GM18907 (cell line): ENCODE data around the gene TOMM7.
A peak's percentile ranks its signal among the peaks of the same experiment; 100 is the strongest.
"Not testable (repeated sequence)": the region's sequence is repeated elsewhere in the genome, so short reads cannot be mapped to it uniquely, and the experiment has no call there.

Experiments used
- ATAC-seq: cut with Tn5 transposase; IDR thresholded peaks from one replicate; pipeline ENCODE4 v1.9.1; 2021; ENCODE audit warnings: mild to moderate bottlenecking, moderate library complexity; ENCODE audit not compliant: unreplicated experiment

Gene TOMM7

DNA sequence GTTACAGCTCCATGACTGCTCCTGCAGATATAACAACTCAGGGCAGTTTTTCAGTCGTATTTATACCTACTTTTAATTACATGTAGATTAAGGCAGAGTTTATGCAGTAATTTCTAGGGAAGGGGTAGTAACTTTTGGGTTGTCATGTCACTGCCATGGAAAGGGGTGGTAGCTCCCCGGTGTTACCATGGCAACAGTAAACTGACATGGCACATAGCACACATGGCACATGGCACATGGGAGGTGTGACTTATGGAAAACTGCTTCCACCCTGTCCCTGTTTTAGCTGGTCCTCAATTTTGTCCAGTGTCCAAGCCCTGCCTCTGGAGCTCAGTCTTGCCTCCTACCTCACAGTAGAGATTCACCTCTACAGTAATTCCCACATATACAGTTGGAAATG, 3.9 kb upstream of the TOMM7 start:
- ATAC-seq: no peak

DNA sequence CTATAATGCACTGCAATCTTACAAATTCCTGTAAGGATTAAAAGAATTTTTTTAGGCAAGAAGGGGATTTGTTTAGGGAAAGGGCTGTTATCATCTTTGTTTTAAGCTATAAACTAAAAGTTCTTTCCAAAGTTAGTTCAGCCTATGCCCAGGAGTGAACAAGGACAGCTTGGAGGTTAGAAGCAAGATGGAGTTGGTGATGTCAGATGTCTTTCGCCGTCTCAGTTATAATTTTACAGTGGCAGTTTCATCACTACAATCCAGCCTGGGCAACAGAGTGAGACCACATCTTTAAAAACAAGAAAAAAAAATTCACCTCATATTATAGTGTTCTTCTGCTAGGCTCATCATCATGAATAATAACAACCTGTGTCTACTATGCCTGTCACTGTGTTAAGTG, 2.1 kb upstream of the TOMM7 start:
- no peak for ATAC-seq

DNA sequence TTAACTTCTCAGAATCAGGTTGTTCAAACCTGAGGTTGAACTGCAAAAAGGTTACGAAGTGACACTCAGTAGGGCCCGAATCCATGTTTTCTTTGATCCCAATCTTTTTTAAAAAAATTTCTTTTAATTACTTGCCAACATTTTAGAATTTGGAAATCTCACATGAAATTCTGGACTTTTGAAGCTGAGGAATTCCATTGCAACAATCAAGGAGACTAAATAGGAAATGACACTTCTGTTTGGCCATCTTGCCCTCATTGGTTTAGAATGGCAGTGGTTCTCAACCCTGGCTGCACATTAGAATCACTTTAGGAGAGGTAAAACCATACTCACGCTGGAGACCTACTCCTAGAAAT, 471 bp upstream of the TOMM7 start:
- ATAC-seq: no peak

DNA sequence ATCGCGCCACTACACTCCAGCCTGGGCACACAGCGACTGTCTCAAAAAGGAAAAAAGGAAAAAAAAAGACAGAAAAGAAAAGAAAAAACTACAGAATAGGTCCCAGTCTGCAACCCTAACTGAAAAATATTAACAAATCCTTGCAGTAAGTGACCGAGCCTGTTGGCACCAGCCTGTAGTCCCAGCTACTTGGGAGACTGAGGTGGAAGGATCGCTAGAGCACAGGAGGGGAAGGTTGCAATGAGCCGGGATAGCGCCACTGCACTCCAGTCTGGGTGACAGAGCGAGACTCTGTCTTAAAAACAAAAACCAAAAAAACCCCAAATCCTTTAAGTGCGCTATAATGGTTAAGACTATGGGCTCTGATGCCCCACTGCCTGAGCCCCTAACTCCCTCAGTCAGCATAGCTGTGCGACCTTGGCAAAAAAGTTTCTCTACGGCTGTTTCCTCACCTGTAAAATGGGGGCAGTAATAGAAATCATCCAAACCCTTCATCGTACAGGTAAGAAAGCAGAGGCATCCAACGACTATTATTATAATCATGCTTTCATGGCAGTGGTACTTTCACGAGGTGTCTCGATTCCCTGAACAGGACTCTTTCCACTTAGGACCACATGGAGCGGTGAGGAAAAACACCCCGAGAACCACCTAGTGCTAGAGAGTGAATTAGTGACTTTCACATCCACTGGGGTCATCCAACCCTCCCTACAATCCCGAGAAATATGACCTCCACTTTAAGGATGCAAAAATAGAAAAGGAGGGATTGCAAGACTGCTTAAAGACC, 755 bp downstream of the TOMM7 start:
- ATAC-seq: peak; percentile 14

DNA sequence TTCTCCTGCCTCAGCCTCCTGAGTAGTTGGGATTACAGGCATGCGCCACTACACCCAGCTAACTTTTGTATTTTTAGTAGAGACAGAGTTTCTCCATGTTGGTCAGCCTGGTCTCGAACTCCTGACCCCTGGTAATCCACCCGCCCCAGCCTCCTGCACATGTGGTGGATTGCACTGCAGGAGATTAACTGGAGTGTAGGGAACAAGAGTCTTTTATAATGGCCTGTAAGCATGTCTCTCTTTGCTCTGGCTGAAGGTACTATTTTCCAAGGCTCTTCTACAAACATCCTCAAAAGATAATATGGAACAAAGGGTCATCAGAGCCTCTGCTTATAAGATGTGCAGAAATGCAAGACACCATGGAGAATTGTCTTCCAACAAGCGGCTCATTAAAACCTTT, 3.2 kb downstream of the TOMM7 start:
- ATAC-seq: no peak

DNA sequence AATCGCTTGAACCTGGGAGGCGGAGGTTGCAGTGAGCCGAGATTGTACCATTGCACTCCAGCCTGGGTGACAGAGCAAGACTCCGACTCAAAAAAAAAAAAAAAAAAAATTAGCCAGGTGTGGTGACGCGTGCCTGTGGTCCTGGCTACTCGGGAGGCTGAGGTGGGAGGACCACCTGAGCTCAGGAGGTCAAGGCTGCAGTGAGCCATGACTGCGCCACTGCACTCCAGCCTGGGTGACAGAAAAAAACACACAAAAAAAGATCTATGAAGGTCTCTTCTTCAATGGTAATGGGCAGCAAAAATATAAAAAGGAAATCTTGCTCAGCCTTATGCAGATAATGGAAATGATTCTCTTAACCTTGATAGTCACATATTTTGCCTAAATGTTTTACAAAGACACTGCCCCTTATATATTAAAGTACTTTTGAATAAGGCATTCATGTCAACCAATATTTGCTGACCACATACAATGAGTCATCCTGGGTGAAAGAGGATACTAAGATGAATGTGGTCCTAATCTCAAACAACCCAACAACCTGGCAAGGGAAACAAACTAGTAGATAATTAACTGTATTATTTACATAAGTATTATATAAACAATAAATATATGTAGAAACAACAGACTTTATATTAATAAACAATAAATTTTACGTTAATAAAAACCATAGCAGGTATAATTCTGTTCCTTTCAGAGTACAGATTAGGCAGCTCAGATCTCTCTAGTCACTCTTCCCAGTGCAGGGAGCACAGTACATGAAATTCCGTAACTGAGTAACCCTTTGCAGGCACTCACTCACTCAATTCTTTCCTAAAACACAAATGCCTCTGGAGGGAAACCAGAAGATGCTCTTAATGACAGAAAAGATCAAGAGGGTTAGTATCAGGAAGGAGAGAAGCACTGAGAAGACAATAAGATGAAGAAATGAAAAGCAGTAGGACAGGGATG, 8.1 kb downstream of the TOMM7 start:
- peak; percentile 54 for ATAC-seq

DNA sequence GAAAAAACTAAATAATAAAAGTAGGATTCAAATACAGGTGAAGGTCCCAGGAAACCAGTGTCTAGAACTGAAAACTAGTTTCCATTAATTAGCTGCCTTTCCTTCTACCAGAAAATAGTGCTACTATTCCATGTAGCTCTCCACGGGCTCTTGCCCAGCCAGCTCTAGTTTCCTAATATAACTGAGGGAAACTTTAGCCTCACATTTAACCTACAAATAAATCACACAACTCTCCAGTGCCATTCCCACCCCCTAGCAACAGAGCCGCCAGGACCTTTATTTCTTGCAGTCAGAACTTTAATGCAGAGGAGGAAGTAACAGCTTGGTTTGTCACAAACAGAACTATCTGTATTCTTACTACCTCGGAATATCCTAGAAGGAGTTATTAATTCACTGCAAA, 10.3 kb downstream of the TOMM7 start:
- no peak for ATAC-seq

DNA sequence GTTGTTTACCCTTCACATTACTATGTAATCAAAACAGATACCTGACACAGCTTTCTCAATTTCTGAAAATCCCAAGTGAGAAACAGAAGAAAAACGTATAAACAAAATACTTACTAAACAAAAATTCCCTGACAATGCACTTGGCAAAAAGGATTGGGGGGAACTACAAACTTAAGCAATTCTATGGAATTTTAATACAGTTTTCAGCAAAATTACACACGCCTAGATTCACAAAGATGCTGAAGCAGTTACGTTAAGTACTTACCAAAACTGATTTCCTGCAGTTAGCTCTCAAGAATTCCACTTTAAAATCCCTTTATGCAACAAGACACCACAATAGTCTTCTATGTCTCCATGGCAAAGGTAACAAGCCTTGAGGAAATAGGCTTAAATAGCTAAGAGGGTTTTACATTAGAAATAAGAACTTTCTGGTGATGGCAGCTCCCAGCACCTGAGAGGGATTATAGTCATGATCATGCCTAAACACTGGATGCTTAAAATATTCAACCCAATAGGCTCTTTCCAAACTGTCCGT, 10.8 kb downstream of the TOMM7 start:
- no peak for ATAC-seq

DNA sequence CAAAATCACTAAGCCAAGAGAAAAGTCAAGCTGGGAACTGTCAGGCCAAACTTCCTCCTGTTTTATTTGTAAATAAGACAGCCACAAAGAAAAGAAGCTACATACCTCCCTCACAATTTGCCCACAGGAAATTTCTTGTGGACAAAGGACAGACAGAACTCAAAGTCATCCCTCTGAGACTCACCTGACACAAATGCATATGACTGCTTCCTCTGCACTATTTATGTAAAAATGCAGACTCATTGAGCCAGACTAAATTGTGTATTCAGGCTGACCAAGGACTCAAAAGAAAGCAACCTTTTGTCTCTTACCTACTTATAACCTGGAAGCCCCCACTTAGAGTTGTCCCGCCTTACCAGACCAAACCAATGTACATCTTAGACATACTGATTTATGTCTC, 11.8 kb downstream of the TOMM7 start:
- no peak for ATAC-seq

DNA sequence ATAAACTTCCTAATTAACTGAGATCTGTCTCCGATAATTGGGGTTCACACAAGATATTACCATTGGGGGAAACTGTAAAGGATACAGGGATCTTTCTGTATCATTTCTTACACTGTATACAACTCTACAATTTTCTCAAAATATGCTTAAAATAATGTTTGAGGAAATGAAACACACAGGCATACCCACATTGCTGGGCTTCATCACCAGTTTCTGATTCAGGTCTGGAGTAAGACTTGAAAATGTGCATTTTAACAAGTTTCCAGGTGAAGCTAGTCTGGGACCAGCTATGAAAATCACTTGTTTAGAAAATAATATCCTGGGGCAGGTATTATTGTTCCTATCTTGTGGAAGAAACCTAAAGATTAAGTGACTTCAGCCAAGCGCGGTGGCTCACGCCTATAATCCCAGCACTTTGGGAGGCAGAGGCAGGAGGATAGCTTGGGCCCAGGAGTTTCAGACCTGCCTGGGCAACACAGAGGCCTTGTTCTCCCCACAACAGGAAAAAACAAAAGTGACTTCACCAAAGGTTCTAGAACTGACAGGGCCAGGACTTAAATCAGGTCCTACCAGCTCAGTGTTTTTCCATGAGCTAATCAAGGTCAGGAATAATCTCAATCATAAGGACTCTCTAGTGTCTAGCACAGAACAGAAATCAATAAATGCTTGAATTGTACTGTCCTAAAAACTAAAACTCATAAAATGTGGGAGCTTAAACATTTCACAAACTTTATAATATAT, 12.6 kb downstream of the TOMM7 start:
- no peak for ATAC-seq

DNA sequence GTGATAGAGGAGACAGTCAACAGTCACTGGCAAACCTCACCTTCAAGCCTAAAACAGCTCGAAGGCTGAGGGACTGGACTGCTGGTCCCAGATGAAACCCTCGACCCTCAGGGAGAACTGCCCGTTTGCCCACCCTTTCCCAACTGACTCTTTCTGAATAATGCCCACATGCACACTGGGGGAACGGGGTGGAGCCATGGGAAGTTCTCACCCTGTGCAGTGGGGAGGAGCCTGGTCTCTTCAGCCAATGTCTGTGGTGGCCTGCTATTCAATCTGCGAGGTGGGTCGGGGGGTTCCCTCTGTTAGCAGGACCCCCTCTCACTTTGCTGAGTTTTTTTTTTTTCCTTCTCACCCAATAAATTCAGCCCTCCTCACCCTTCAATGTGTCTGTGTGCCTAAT, 14.5 kb downstream of the TOMM7 start:
- ATAC-seq: no peak

DNA sequence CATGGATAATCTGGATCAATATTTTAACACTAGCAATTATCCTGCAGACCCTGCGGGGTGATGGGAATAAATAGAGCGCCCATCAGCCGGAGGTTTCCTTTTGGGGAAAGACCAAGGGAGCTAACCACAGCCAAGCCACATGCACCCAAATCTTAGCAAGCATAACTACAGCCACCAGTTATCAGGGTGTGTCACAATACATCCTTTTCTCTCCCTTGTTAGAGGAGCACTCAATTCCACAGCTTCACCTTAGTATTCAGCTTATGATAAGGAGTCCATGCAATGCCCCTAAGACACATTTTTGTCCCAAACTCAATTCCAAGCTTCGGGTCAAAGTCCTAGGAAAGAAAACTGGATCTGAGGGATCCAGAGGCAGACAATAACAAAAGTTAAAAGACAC, 15.9 kb downstream of the TOMM7 start:
- no peak for ATAC-seq

DNA sequence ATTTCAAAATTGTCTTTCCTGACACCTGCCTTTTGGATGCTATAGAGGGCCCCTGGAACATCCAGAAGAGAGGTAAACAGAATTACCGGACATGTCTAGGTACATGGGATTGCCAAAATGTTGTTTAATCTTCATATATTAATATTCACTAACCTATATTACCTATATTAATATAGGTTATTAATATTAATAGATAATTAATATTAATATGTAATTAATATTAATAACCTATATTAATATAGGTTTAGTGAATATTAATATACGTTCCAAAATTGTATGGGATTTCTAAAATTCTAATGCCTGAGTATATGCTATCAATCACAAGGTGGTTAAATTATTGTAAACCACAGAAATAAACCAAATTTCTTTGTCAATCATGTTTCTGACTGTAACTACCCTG, 17.4 kb downstream of the TOMM7 start:
- no peak for ATAC-seq

DNA sequence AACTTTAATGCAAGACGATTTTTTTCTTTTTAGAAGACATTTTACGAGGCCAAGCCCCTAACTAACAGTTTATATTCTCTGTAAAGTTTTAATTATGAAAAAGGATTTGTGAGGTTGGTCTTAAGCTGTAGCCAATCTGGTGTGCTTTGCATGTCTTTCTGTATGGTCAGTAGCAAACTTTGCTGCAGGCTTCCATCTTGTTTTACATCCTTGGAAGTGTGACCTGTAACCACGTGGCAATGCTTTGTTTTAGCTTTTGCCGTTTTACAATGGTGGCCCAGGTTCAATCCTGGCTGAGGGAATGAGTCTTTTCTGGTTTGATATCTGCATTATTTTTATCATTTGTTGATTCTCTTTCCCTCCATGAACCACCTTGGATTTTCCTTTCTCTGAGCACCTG, 19.8 kb downstream of the TOMM7 start:
- ATAC-seq: not testable (repeated sequence)

DNA sequence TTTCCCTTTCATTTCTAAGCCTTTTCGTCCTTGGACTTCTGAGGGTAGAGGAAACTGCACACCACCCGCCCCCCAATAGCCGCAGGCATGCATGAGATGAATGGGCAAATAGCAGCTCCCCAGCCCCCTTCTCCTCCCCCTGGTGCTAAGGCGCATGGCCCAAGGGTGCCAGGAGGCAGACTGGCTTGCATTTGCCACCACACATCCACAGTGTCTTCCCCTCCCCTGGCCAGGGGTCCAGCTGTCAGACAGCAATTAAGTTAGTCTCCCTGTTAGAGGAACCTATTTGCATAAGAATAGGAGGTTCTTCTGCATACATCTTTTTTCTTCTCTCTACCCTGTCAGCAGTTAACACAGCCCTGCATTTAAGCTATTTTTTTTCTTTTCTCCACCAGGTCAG, 20.2 kb downstream of the TOMM7 start:
- no peak for ATAC-seq

DNA sequence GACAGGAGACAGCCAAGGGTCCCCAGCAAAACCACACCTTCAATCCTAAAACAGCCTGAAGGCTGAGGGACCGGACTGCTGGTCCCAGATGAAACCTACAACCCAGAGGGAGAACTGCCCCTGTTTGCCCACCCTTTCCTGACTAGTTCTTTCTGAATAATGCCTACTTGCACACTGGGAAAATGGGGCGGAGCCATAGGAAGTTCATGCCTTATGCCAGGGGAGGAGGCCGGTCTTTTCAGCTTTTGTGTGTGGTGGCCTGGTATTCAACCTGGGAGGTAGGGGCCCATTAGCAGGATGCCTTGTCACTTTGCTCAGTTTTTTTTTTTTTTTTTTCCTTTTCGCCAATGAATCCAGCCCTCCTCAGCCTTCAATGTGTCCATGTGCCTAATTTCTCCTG, 20.7 kb downstream of the TOMM7 start:
- no peak for ATAC-seq

DNA sequence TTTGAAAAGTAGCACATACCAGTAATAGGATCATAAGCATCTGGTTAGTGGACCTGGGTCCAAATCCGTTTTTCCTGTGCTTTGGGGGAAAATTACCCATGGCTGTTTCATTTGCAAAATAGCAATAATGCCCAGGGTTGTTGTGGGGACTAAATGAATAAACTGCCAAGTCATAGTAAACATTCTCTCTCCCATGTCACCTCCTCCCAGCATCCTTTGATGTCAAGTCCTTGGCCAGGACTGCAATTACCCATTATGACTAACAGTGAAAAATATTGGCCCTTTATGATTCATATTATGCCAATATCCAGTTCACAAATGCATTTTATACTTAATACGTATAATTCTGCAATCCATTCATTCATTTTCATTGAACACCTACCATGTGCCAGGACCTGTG, 23.0 kb downstream of the TOMM7 start:
- no peak for ATAC-seq

DNA sequence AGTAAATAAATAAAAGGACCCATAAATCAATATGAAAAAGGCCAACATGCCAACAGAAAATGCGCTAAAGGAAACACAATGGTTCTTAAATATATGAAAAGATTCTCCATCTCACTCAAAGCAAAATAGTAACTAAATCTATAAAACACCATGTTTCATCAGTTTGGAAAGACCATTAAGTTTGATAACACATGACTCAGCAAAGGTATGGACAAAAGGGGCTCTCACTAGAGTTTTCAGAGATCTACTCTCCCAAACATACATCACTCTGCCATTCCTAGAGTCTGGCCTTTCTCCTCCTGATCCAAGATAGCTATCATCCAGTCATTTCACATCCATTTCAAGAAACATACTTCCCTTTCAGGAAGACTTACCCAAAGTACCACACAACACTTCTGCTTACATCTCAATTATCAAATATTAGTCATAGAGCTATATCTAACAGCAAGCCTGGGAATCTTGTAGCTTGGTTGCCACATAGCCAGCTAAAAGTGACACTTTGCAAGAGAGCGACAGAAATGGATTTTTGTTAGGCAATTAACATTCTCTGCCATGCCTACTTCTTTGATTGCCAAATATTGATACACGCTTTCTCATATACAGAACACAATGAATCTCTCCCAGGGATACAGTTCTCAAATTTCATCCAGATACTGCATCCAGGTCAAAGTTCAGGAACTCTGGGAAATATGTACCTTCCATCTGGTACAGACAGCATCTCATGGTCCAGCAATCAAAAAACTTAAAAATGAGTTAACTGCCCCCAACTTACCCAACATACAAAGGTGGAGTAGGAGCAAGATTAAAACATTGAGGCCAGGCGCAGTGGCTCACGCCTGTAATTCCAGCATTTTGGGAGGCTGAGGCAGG, 28.8 kb downstream of the TOMM7 start:
- ATAC-seq: no peak

DNA sequence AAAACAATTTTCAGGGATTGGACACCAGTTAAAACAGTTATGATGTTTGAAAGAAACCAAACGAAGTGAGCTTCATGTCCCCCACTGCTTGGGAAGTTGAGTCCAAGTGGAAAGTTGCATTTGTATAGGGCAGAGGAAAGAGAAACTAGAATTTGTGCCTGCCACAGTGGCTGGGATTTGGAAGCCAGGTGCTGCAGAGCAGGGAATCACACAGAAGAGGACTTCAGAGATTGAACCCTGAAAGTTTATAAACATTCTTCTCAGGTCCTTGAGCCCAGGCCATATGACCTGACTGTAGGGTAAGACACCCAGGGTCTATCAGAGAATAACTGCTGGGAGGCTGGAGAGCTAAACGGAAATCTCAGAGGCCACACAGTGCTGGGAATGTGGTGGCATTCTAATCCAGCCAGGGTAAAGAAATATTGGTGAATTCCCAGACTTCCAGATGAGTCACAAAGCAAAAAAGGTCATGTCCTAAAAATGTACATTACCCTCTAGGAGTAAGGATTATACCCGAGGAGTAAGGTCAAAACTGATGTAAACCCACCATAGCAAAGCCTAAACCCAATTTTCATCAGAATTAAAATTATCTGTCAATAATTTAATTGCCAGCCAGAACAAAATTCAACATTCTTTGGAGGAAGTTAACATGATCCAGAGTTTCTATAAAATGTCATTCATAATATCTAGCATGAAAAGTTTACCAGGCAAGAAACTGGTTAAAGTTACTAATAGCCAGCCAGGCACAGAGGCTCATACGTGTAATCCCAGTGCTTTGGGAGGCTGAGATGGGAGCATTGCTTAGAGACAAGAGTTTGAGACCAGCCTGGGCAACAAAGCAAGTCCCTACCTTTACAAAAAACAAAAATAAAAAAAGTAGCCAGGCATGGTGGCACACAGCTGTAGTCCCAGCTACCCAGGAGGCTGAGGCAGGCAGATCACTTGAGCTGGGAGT, 31.2 kb downstream of the TOMM7 start:
- ATAC-seq: no peak
